ENCODE results near the gene NUDT12. TPM values are rescaled to one million over a fixed set of nuclear protein-coding genes. Genes with fewer than 3 reads are reported as not detected.

Gene NUDT12
- total and polyA plus RNA-seq, 9 donors, result 4.9 to 9.9 (median 7.2) TPM

- no peak for DNase-seq
- intact Hi-C loops (cut with DNase I), result no loop called here
- H3K4me1 ChIP-seq (ENCODE audit: insufficient read depth), result no peaks in the 10 kb centered on the region
- H3K36me3 ChIP-seq, result no peaks in the 10 kb centered on the region
- no peak overlapping the region for H3K27ac ChIP-seq
- H3K27me3 ChIP-seq, result no peaks in the 10 kb centered on the region
- 88 to 91% (median 88%) methylated on average over 3 of the region's 3 CpGs for WGBS, 3 donors
- H3K9me3 ChIP-seq, result no peaks in the 10 kb centered on the region
- H3K4me3 ChIP-seq, result no peak overlapping the region
- TF ChIP-seq POLR2A (IDR thresholded peaks at IDR 0.05), result no peak
- TF ChIP-seq EP300 (IDR thresholded peaks at IDR 0.05), result no peak
Observed at GRCh38 chr5:103541569-103541968, 21.0 kb downstream of the NUDT12 start.

GRCh38 chr5:103541114-103541513 is 21.5 kb downstream of the NUDT12 start:
- no peak for TF ChIP-seq CTCF (IDR thresholded peaks at IDR 0.05)
- TF ChIP-seq POLR2A (IDR thresholded peaks at IDR 0.05), result no peak
- TF ChIP-seq EP300 (IDR thresholded peaks at IDR 0.05), result no peak
- intact Hi-C loops (cut with DNase I), result no loop called here
- Histone ChIP-seq H3K27ac (no peak overlapping the region), H3K9me3 (no peaks in the 10 kb centered on the region), H3K4me1 (ENCODE audit: insufficient read depth) (no peaks in the 10 kb centered on the region), H3K36me3 (no peaks in the 10 kb centered on the region), H3K27me3 (no peaks in the 10 kb centered on the region), H3K4me3 (no peak overlapping the region)
- DNase-seq, result no peak
- WGBS, 3 donors, result 79 to 87% (median 85%) methylated on average over 2 of the region's 2 CpGs

- H3K36me3 ChIP-seq, result no peaks in the 10 kb centered on the region
- H3K27ac ChIP-seq, result no peak overlapping the region
- TF ChIP-seq POLR2A (IDR thresholded peaks at IDR 0.05), result no peak
- TF ChIP-seq CTCF (IDR thresholded peaks at IDR 0.05), result no peak
- TF ChIP-seq EP300 (IDR thresholded peaks at IDR 0.05), result no peak
- no peak for DNase-seq
- no peaks in the 10 kb centered on the region for H3K27me3 ChIP-seq
- H3K4me1 ChIP-seq (ENCODE audit: insufficient read depth), result no peaks in the 10 kb centered on the region
- H3K4me3 ChIP-seq, result no peak overlapping the region
- no peaks in the 10 kb centered on the region for H3K9me3 ChIP-seq
- intact Hi-C loops (cut with DNase I), result no loop called here
- 43 to 48% (median 48%) methylated on average over 3 of the region's 3 CpGs for WGBS, 3 donors
Observed at GRCh38 chr5:103539376-103540330, 22.9 kb downstream of the NUDT12 start.

GRCh38 chr5:103532086-103532734 is 30.4 kb downstream of the NUDT12 start:
- Histone ChIP-seq H3K27ac (no peak overlapping the region), H3K4me1 (ENCODE audit: insufficient read depth) (no peaks in the 10 kb centered on the region), H3K27me3 (no peaks in the 10 kb centered on the region), H3K4me3 (no peak overlapping the region), H3K36me3 (no peaks in the 10 kb centered on the region), H3K9me3 (no peaks in the 10 kb centered on the region)
- intact Hi-C loops (cut with DNase I), result no loop called here
- 76 to 87% (median 81%) methylated on average over 2 of the region's 2 CpGs for WGBS, 3 donors
- DNase-seq, result no peak
- TF ChIP-seq EP300 (IDR thresholded peaks at IDR 0.05) (no peak), POLR2A (IDR thresholded peaks at IDR 0.05) (no peak), CTCF (IDR thresholded peaks at IDR 0.05) (no peak)
